ENCODE results near the gene UQCR11. TPM values are rescaled to one million over a fixed set of nuclear protein-coding genes. Genes with fewer than 3 reads are reported as not detected.
A peak's percentile ranks its signal among the peaks of the same experiment; 100 is the strongest.

UQCR11 gene
- 100 to 1,000 TPM; 231 TPM for total RNA-seq

- ChIA-PET CTCF (interaction anchor here (1.2 to 3.5 kb wide), 4 partner anchors 12 to 67 kb away, joined by 3 to 24 read pairs (median 4); no protein-coding TSS in a partner anchor), POLR2A (interaction anchor here (0.6 to 5.2 kb wide), 6 partner anchors 12 to 47 kb away, joined by 3 to 26 read pairs (median 12); partner anchors contain the start of gene MBD3)
- Mint-ChIP-seq H3K27me3 (no peaks in the 10 kb centered on the region), H3K9me3 (no peaks in the 10 kb centered on the region), H3K36me3 (ENCODE audit: low read depth) (peaks cover 32% of the 10 kb centered on the region), H3K4me1 (ENCODE audit: low read depth) (peaks cover 38% of the 10 kb centered on the region), H3K27ac (peak within 1 kb of the TSS; percentile 97), H3K4me3 (peak within 1 kb of the TSS; percentile 85)
- ATAC-seq (peak; percentile 90), DNase-seq (peak; percentile 97)
- intact Hi-C loops (cut with micrococcal nuclease): loop anchor here (5.0 kb wide), 2 partner anchors 47 to 162 kb away; partner anchors contain the start of gene TCF3
- TF ChIP-seq, protein P1, sequence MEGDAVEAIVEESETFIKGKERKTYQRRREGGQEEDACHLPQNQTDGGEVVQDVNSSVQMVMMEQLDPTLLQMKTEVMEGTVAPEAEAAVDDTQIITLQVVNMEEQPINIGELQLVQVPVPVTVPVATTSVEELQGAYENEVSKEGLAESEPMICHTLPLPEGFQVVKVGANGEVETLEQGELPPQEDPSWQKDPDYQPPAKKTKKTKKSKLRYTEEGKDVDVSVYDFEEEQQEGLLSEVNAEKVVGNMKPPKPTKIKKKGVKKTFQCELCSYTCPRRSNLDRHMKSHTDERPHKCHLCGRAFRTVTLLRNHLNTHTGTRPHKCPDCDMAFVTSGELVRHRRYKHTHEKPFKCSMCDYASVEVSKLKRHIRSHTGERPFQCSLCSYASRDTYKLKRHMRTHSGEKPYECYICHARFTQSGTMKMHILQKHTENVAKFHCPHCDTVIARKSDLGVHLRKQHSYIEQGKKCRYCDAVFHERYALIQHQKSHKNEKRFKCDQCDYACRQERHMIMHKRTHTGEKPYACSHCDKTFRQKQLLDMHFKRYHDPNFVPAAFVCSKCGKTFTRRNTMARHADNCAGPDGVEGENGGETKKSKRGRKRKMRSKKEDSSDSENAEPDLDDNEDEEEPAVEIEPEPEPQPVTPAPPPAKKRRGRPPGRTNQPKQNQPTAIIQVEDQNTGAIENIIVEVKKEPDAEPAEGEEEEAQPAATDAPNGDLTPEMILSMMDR (IDR thresholded peaks at IDR 0.05): peak; percentile 48
Measured at GRCh38 chr19:1605236-1606137, at the start of gene UQCR11. Gene UQCR11, minus strand, starts transcription at chr19:1605462. Its CDS starts 53 bp downstream, at chr19:1605409.

- Mint-ChIP-seq H3K27me3 (no peaks in the 10 kb centered on the region), H3K9me3 (no peaks in the 10 kb centered on the region), H3K36me3 (ENCODE audit: low read depth) (peaks cover 10% of the 10 kb centered on the region), H3K4me3 (peak overlapping the region; percentile 75), H3K27ac (no peak overlapping the region), H3K4me1 (ENCODE audit: low read depth) (peaks cover 18% of the 10 kb centered on the region)
- no peak for DNase-seq
- ChIA-PET POLR2A (interaction anchor here (0.6 to 1.0 kb wide), 2 partner anchors 18 to 585 kb away, joined by 3 to 4 read pairs; no protein-coding TSS in a partner anchor), CTCF (interaction anchor here (0.9 to 1.6 kb wide), 3 partner anchors 18 to 184 kb away, joined by 3 to 5 read pairs (median 4); no protein-coding TSS in a partner anchor)
- intact Hi-C loops (cut with micrococcal nuclease): loop anchor here (5.0 kb wide), 1 partner anchor 47 kb away; the partner anchor contains the start of gene UQCR11
- TF ChIP-seq, protein P1 (IDR thresholded peaks at IDR 0.05): no peak
- no peak for ATAC-seq
Measured at GRCh38 chr19:1654178-1654792, 49.0 kb upstream of the UQCR11 start.

GRCh38 chr19:1653300-1653628 is 48.0 kb upstream of the UQCR11 start:
- no peaks in the 10 kb centered on the region for H3K9me3 Mint-ChIP-seq
- ChIA-PET CTCF (no interaction called here), POLR2A (interaction anchor here (0.7 to 4.0 kb wide), 8 partner anchors 9 to 178 kb away, joined by 3 to 25 read pairs (median 4); partner anchors contain the start of genes MBD3 and UQCR11)
- TF ChIP-seq, protein P1 (IDR thresholded peaks at IDR 0.05): no peak
- no peak for ATAC-seq
- H3K4me1 Mint-ChIP-seq (ENCODE audit: low read depth): peaks cover 24% of the 10 kb centered on the region
- intact Hi-C loops (cut with micrococcal nuclease): loop anchor here (5.0 kb wide), 1 partner anchor 46 kb away; the partner anchor contains the start of gene UQCR11
- peak overlapping the region; percentile 85 for H3K27ac Mint-ChIP-seq
- H3K4me3 Mint-ChIP-seq: peak overlapping the region; percentile 75
- no peaks in the 10 kb centered on the region for H3K27me3 Mint-ChIP-seq
- DNase-seq: no peak
- peaks cover 17% of the 10 kb centered on the region for H3K36me3 Mint-ChIP-seq (ENCODE audit: low read depth)

- POLR2A ChIA-PET: interaction anchor here (0.7 to 4.0 kb wide), 10 partner anchors 8 to 177 kb away, joined by 3 to 25 read pairs (median 4); partner anchors contain the start of genes MBD3 and UQCR11
- DNase-seq (peak; percentile 99), ATAC-seq (peak; percentile 92)
- Mint-ChIP-seq H3K9me3 (no peaks in the 10 kb centered on the region), H3K36me3 (ENCODE audit: low read depth) (peaks cover 17% of the 10 kb centered on the region), H3K27me3 (no peaks in the 10 kb centered on the region), H3K4me3 (peak within 1 kb of the TSS; percentile 83), H3K27ac (peak within 1 kb of the TSS; percentile 93), H3K4me1 (ENCODE audit: low read depth) (peaks cover 24% of the 10 kb centered on the region)
- TF ChIP-seq, protein P1 (IDR thresholded peaks at IDR 0.05): no peak
- intact Hi-C loops (cut with micrococcal nuclease): loop anchor here (5.0 kb wide), 1 partner anchor 45 kb away; the partner anchor contains the start of gene UQCR11
- CTCF ChIA-PET: interaction anchor here (0.6 to 0.7 kb wide), 2 partner anchors 20 to 1904 kb away, joined by 3 to 4 read pairs; no protein-coding TSS in a partner anchor
Measured at GRCh38 chr19:1652471-1653299, 47.4 kb upstream of the UQCR11 start, which contains the start of gene TCF3. Gene TCF3, minus strand, starts transcription at chr19:1652615. Its CDS starts 2,367 bp downstream, at chr19:1650248.

Measured in activated CD8-positive, alpha-beta T cell treated with anti-CD3 and anti-CD28 coated beads for 36 hours (primary cell).